Measurements from ENCODE around the gene PRMT7. TPM values are rescaled to one million over a fixed set of nuclear protein-coding genes. Genes with fewer than 3 reads are reported as not detected.

Gene PRMT7
- total RNA-seq, 2 donors from 2014 or later = 24.5 to 35.7 TPM

DNA sequence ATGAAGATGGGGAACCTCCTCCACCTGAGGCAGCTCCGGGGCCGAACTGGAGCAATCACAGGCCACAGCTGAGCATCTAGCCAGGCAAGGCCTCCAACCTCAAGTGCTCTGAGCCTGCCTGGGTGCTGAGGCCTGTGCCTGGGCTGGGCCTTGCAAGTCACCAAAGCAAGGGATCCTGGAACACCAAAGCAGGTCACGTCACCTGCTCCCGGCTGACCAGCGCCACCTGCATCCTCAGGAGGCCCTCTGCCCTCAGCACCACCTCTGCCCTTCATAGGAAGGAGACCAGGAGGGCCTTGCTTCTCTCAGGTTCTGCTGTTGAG is 69.5 kb downstream of the PRMT7 start:
- Histone ChIP-seq H3K9me3 (no peaks in the 10 kb centered on the region), H3K4me3 (no peak overlapping the region), H3K27me3 (no peaks in the 10 kb centered on the region), H3K36me3 (no peaks in the 10 kb centered on the region), H3K27ac (no peak overlapping the region), H3K4me1 (peaks cover 0 to 9% of the 10 kb centered on the region in 2 donors)
- DNase-seq (ENCODE audit: low spot score) = no peak
- TF ChIP-seq, protein P1, sequence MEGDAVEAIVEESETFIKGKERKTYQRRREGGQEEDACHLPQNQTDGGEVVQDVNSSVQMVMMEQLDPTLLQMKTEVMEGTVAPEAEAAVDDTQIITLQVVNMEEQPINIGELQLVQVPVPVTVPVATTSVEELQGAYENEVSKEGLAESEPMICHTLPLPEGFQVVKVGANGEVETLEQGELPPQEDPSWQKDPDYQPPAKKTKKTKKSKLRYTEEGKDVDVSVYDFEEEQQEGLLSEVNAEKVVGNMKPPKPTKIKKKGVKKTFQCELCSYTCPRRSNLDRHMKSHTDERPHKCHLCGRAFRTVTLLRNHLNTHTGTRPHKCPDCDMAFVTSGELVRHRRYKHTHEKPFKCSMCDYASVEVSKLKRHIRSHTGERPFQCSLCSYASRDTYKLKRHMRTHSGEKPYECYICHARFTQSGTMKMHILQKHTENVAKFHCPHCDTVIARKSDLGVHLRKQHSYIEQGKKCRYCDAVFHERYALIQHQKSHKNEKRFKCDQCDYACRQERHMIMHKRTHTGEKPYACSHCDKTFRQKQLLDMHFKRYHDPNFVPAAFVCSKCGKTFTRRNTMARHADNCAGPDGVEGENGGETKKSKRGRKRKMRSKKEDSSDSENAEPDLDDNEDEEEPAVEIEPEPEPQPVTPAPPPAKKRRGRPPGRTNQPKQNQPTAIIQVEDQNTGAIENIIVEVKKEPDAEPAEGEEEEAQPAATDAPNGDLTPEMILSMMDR (IDR thresholded peaks at IDR 0.05) = no peak

DNA sequence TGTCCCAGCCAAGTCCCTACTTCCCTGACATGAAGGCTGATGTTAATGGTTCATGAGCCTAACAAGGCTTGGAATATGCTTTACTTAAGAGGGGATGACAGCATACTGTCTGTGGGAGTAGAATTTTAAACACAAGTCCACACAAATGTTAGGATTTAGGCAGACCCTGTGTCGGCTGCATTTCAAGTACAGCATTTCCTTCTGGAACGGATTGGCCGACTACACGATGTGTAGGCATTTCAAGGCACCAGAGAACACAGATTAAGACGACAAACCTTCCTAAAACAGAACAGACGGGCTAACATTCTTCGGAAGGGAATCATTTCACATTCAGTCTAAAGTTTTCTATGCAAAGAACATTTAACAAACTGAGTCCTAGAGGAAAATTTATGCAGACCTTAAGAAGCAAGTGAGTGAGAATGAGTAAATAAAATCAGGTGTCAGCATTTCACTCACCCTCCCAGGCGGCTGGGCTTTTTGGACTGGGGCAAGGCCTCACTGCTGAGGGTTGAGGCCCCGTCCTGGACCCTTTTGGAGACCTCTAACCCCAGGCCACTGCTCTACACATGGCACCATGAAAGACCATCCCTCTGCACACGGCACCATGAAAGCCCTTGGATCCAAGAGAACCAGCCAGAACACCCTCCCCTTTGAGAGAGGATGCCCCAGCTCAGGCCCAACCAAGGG is 70.0 kb downstream of the PRMT7 start:
- Histone ChIP-seq H3K9me3 (no peaks in the 10 kb centered on the region), H3K27ac (no peak overlapping the region), H3K27me3 (no peaks in the 10 kb centered on the region), H3K36me3 (no peaks in the 10 kb centered on the region), H3K4me3 (no peak overlapping the region), H3K4me1 (peaks cover 0 to 9% of the 10 kb centered on the region in 2 donors)
- DNase-seq (ENCODE audit: low spot score) = no peak
- TF ChIP-seq, protein P1 (IDR thresholded peaks at IDR 0.05) = no peak

DNA sequence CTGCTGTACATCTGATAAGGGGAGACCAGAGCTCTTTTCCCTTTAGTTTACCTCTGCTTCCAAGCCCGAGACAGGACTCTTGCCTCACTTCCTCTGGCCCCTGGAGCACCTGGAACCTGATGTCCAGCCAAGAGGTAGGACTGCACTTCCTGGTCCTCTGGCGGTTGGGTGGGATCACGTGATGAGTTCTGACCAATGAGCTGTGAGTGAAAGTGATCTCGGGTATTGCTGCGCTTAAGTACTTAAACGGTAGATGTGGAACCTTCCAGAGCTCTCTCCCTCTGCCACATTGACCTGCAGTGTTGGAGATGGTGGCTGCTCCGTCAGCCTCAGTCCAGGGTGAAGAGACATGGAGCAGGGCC is 70.5 kb downstream of the PRMT7 start:
- TF ChIP-seq, protein P1 (IDR thresholded peaks at IDR 0.05) = no peak
- Histone ChIP-seq H3K27ac (no peak overlapping the region), H3K4me3 (no peak overlapping the region), H3K9me3 (no peaks in the 10 kb centered on the region), H3K36me3 (no peaks in the 10 kb centered on the region), H3K27me3 (no peaks in the 10 kb centered on the region), H3K4me1 (peaks cover 0 to 9% of the 10 kb centered on the region in 2 donors)
- DNase-seq (ENCODE audit: low spot score) = no peak

DNA sequence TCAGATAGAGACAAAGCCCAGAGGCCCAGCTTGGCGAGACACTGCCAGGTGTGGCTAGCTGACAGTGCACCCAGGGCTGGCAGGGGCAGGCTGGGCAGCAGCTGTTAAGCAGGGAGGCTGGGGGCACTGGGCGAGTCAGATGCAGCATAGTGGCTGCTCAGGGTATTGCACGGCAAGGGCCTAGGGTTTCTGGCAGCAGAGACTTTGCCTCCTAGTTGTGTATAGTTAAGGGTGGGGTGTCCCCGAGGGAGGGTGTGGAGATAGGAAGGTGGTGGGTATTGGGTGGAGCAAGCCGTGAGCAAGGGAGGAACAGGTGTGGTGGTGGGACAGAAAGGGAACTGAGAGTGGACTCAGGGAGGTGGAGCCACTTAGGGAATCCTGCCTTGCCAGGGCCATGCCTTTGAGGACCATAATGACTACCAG is 71.5 kb downstream of the PRMT7 start:
- H3K36me3 ChIP-seq = no peaks in the 10 kb centered on the region
- H3K27ac ChIP-seq = no peak overlapping the region
- H3K9me3 ChIP-seq = no peaks in the 10 kb centered on the region
- H3K4me3 ChIP-seq = no peak overlapping the region
- H3K27me3 ChIP-seq = no peaks in the 10 kb centered on the region
- H3K4me1 ChIP-seq = peaks cover 0 to 9% of the 10 kb centered on the region in 2 donors
- TF ChIP-seq, protein P1 (IDR thresholded peaks at IDR 0.05) = no peak
- no peak for DNase-seq (ENCODE audit: low spot score)

DNA sequence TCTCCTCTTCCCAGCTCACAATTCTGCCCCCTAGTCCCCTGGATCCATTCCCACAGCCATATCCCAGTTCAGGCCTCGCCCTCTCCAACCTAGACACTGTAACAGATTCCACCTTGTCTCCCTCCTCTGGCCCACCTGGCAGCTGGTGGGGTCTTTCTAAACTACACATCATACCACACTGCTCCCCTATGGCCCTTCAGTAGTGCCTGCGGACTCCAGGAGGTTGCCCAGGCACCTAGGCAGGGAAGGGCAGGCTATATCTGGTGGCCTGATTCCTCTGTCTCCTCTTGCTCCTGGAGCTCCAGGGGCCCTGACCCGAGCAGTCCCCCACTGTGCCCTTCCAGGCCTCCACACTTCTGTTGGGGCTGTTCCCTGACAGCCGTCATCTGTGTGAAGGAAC is 73.0 kb downstream of the PRMT7 start:
- TF ChIP-seq, protein P1 (IDR thresholded peaks at IDR 0.05) = no peak
- H3K27ac ChIP-seq = no peak overlapping the region
- H3K27me3 ChIP-seq = no peaks in the 10 kb centered on the region
- no peak for DNase-seq (ENCODE audit: low spot score)
- no peaks in the 10 kb centered on the region for H3K36me3 ChIP-seq
- H3K9me3 ChIP-seq = no peaks in the 10 kb centered on the region
- H3K4me3 ChIP-seq = no peak overlapping the region
- peaks cover 0 to 9% of the 10 kb centered on the region in 2 donors for H3K4me1 ChIP-seq
